G401.6 (cell line): ENCODE data around the gene SLC38A9.
"Not testable (repeated sequence)": the region's sequence is repeated elsewhere in the genome, so short reads cannot be mapped to it uniquely, and the experiment has no call there.

Experiments used
- FAIRE-seq: peaks from 2 replicates; lab custom pipeline; 2012; peaks lifted over from hg19 to GRCh38; lab: Jason Lieb, UNC

The SLC38A9 gene

GRCh38 chr5:55702598-55703345 lies 9.4 kb downstream of the SLC38A9 start:
- FAIRE-seq, result no peak

- FAIRE-seq, result no peak
Observed at GRCh38 chr5:55701462-55702103, 10.5 kb downstream of the SLC38A9 start.

GRCh38 chr5:55700745-55701144 lies 11.4 kb downstream of the SLC38A9 start:
- no peak for FAIRE-seq

- peak; percentile 89 for FAIRE-seq
Observed at GRCh38 chr5:55699041-55699688, 13.0 kb downstream of the SLC38A9 start.

GRCh38 chr5:55696704-55697103 lies 15.4 kb downstream of the SLC38A9 start:
- FAIRE-seq, result not testable (repeated sequence)

GRCh38 chr5:55694152-55694830 lies 17.8 kb downstream of the SLC38A9 start:
- FAIRE-seq, result peak; percentile 88

GRCh38 chr5:55692509-55692908 lies 19.6 kb downstream of the SLC38A9 start:
- peak; percentile 11 for FAIRE-seq

- no peak for FAIRE-seq
Observed at GRCh38 chr5:55692106-55692417, 20.1 kb downstream of the SLC38A9 start.

- peak; percentile 97 for FAIRE-seq
Observed at GRCh38 chr5:55691265-55692105, 20.6 kb downstream of the SLC38A9 start.

GRCh38 chr5:55682071-55682470 lies 30.1 kb downstream of the SLC38A9 start:
- no peak for FAIRE-seq

- no peak for FAIRE-seq
Observed at GRCh38 chr5:55681301-55681700, 30.8 kb downstream of the SLC38A9 start.

- no peak for FAIRE-seq
Observed at GRCh38 chr5:55680353-55680752, 31.8 kb downstream of the SLC38A9 start.

GRCh38 chr5:55679556-55679955 lies 32.6 kb downstream of the SLC38A9 start:
- FAIRE-seq, result no peak

- FAIRE-seq, result no peak
Observed at GRCh38 chr5:55675119-55675518, 37.0 kb downstream of the SLC38A9 start.

GRCh38 chr5:55674340-55674739 lies 37.8 kb downstream of the SLC38A9 start:
- no peak for FAIRE-seq

GRCh38 chr5:55672477-55672911 lies 39.6 kb downstream of the SLC38A9 start:
- FAIRE-seq, result no peak

- FAIRE-seq, result no peak
Observed at GRCh38 chr5:55671975-55672374, 40.1 kb downstream of the SLC38A9 start.

- FAIRE-seq, result no peak
Observed at GRCh38 chr5:55668356-55668755, 43.8 kb downstream of the SLC38A9 start.

GRCh38 chr5:55667938-55668337 lies 44.2 kb downstream of the SLC38A9 start:
- no peak for FAIRE-seq

GRCh38 chr5:55665065-55665464 lies 47.1 kb downstream of the SLC38A9 start:
- FAIRE-seq, result no peak

- FAIRE-seq, result no peak
Observed at GRCh38 chr5:55657443-55657842, 54.7 kb downstream of the SLC38A9 start.

GRCh38 chr5:55650386-55650785 lies 61.7 kb downstream of the SLC38A9 start:
- FAIRE-seq, result no peak
